ENCODE measurements around the gene C6orf89. TPM values are rescaled to one million over a fixed set of nuclear protein-coding genes. Genes with fewer than 3 reads are reported as not detected.

C6orf89 gene
- total RNA-seq, 1 experiment from 2014 or later: 32.9 TPM

GRCh38 chr6:36858407-36858981 lies 27.3 kb upstream of the C6orf89 start (continued):
- TF ChIP-seq, protein P1, sequence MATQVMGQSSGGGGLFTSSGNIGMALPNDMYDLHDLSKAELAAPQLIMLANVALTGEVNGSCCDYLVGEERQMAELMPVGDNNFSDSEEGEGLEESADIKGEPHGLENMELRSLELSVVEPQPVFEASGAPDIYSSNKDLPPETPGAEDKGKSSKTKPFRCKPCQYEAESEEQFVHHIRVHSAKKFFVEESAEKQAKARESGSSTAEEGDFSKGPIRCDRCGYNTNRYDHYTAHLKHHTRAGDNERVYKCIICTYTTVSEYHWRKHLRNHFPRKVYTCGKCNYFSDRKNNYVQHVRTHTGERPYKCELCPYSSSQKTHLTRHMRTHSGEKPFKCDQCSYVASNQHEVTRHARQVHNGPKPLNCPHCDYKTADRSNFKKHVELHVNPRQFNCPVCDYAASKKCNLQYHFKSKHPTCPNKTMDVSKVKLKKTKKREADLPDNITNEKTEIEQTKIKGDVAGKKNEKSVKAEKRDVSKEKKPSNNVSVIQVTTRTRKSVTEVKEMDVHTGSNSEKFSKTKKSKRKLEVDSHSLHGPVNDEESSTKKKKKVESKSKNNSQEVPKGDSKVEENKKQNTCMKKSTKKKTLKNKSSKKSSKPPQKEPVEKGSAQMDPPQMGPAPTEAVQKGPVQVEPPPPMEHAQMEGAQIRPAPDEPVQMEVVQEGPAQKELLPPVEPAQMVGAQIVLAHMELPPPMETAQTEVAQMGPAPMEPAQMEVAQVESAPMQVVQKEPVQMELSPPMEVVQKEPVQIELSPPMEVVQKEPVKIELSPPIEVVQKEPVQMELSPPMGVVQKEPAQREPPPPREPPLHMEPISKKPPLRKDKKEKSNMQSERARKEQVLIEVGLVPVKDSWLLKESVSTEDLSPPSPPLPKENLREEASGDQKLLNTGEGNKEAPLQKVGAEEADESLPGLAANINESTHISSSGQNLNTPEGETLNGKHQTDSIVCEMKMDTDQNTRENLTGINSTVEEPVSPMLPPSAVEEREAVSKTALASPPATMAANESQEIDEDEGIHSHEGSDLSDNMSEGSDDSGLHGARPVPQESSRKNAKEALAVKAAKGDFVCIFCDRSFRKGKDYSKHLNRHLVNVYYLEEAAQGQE (IDR thresholded peaks at IDR 0.05; ENCODE audit: low read depth): no peak
- no peak for TF ChIP-seq FOSL1 (IDR thresholded peaks at IDR 0.05; ENCODE audit: low read depth)

DNA sequence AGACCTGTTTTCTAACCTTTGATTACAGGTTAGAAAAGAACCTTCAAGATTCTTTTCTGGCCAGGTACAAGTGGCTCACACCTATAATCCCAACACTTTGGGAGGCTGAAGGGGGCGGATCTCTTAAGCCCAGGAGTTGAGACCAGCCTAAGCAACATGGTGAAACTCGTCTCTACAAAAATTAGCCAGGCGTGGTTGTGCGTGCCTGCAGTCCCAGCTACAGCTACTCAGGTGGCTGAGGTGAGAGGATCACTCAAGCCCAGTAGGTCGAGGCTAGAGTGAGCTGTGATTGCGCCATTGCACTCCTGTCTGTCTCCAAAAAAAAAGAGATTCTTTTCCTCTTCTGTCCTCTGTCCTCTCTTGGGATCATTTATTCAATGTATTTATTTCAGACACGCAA lies 25.6 kb upstream of the C6orf89 start:
- Histone ChIP-seq H3K4me3 (replicated peaks in 1 of 2; ENCODE audit: low read depth in 1 of 2, low read length in 2 of 2) (no peak overlapping the region), H3K4me2 (ENCODE audit: low read length) (no peak overlapping the region), H3K27me3 (ENCODE audit: insufficient read depth, low read length) (no peaks in the 10 kb centered on the region), H3K4me1 (ENCODE audit: control insufficient read depth in 1 of 2, insufficient read depth in 2 of 2, low read length in 2 of 2) (peaks cover 0 to 3% of the 10 kb centered on the region in 2 experiments; a peak in 1 of 4 replicates), H2AFZ (ENCODE audit: low read depth, low read length, poor library complexity, severe bottlenecking) (no peak overlapping the region), H3K27ac (ENCODE audit: low read depth, low read length) (no peak overlapping the region), H4K20me1 (ENCODE audit: insufficient read depth) (no peaks in the 10 kb centered on the region), H3K79me2 (ENCODE audit: insufficient read depth, low read length) (peaks cover 66% of the 10 kb centered on the region), H3K9me3 (ENCODE audit: control insufficient read depth in 1 of 2, insufficient read depth in 1 of 2, low read depth in 1 of 2, low read length in 2 of 2) (no peaks in the 10 kb centered on the region), H3K36me3 (ENCODE audit: control insufficient read depth in 1 of 2, insufficient read depth in 2 of 2, low read length in 2 of 2) (peaks cover 2 to 25% of the 10 kb centered on the region in 2 experiments; a peak in 3 of 4 replicates), H3K9ac (ENCODE audit: low read length) (no peak overlapping the region), H3K9me2 (ENCODE audit: insufficient read depth) (no peaks in the 10 kb centered on the region)
- TF ChIP-seq SIN3A (IDR thresholded peaks at IDR 0.05; ENCODE audit: low read depth) (no peak), ZNF274 (IDR thresholded peaks at IDR 0.05; ENCODE audit: low read depth, low read length) (no peak), POLR2A (IDR thresholded peaks at IDR 0.05; ENCODE audit: borderline replicate concordance, extremely low read depth, insufficient read depth, insufficient read length) (no peak), EZH2 (IDR thresholded peaks at IDR 0.05) (no peak), CBX3 (IDR thresholded peaks at IDR 0.05; ENCODE audit: low read depth) (no peak), ZFX (IDR thresholded peaks at IDR 0.05) (no peak), EZH2phosphoT487 (IDR thresholded peaks at IDR 0.05; ENCODE audit: borderline replicate concordance) (no peak), RAD21 (IDR thresholded peaks at IDR 0.05; ENCODE audit: low read depth) (no peak), ELF1 (IDR thresholded peaks at IDR 0.05; ENCODE audit: borderline replicate concordance, low read depth) (no peak)
- TF ChIP-seq, protein P2, sequence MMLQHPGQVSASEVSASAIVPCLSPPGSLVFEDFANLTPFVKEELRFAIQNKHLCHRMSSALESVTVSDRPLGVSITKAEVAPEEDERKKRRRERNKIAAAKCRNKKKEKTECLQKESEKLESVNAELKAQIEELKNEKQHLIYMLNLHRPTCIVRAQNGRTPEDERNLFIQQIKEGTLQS (IDR thresholded peaks at IDR 0.05): no peak
- RAD21 ChIA-PET (ENCODE audit: low non-redundant PET in 1 of 2, low total read pairs in 2 of 2, uncharacterized antibody in 2 of 2, unreplicated experiment in 2 of 2): no interaction called here
- DNase-seq (ENCODE audit: low read depth, low spot score) (no peak), ATAC-seq (no peak)
- no TSS peak for BruUV-seq (replicated peaks)
- CTCF ChIA-PET: no interaction called here
- POLR2A ChIA-PET: no interaction called here
- intact Hi-C loops (cut with micrococcal nuclease): no loop called here

All from HCT116 (cell line).